Mucosa of stomach (tissue), 1 donor: ENCODE results near the gene STK11.
"Not testable (repeated sequence)": the region's sequence is repeated elsewhere in the genome, so short reads cannot be mapped to it uniquely, and the experiment has no call there.

Experiments
- H3K27me3 ChIP-seq: one replicate; pipeline ENCODE4 v1.7.0; 2013; ENCODE audit warnings: mild to moderate bottlenecking, low read length; ENCODE audit not compliant: control insufficient read depth, insufficient read depth
- H3K36me3 ChIP-seq: one replicate; pipeline ENCODE4 v1.7.0; 2013; ENCODE audit warnings: low read length; ENCODE audit not compliant: control insufficient read depth, insufficient read depth
- H3K4me1 ChIP-seq: one replicate; pipeline ENCODE4 v1.7.0; 2013; ENCODE audit warnings: mild to moderate bottlenecking, low read length; ENCODE audit not compliant: control insufficient read depth, insufficient read depth
- H3K4me3 ChIP-seq: one replicate; pipeline ENCODE4 v1.7.0; 2013; ENCODE audit warnings: low read length
- H3K9ac ChIP-seq: one replicate; pipeline ENCODE4 v1.7.0; 2013; ENCODE audit warnings: mild to moderate bottlenecking, low read length, moderate library complexity
- H3K9me3 ChIP-seq: one replicate; pipeline ENCODE4 v1.7.0; 2013; ENCODE audit warnings: mild to moderate bottlenecking, low read length, moderate library complexity; ENCODE audit not compliant: control insufficient read depth
- donor health status: Pancreatic carcinoma.

The STK11 gene

DNA sequence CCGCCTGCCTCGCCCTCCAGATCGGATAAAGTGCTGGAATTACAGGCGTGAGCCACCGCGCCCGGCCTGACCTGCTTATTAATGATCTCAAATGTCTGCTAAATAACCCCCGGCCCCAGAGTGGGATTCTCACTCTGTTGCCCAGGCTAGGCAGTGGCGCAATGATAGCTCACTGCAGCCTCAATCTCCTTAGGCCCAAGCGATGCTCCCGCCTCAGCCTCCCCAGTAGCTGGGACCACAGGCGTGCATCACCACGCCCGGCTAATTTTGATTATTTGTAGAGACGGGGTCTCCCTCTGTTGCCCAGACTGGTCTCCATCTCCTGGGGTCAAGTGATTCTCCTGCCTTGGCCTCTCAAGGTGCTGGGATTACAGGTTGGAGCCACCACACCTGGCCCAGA lies 35.3 kb downstream of the STK11 start:
- Histone ChIP-seq H3K4me3 (no peak overlapping the region), H3K9ac (peak overlapping the region; percentile 77)

DNA sequence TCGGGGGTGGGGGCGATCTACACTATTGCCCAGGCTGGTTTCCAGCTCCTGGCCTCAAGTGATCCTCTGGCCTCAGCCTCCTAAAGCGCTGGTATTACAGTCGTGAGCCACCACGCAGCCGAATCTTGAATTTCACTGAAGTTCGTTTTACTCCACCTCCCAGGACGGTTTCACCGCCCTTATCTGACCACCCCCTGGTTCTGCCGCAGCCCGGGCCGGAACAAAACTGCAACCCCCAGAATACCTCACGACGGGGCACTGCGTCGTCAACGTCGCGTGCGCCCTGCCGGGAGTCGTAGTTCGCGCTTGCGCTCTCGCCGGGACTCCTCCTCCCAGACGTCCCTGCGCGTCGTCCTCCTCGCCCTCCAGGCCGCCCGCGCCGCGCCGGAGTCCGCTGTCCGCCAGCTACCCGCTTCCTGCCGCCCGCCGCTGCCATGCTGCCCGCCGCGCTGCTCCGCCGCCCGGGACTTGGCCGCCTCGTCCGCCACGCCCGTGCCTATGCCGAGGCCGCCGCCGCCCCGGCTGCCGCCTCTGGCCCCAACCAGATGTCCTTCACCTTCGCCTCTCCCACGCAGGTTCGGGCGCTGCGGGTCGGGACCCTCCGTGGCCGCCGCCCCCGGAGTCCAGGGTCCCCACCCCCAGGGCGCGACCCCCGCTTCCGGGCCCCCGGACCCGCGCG lies 36.0 kb downstream of the STK11 start, which contains the start of gene ATP5F1D:
TSS of gene ATP5F1D (plus strand) at position 335 of the 679 bp plus-strand sequence. CDS start at position 435, 100 bp downstream.
- Histone ChIP-seq H3K36me3 (peaks cover 7% of the 10 kb centered on the region), H3K27me3 (peaks cover 17% of the 10 kb centered on the region), H3K9ac (peak within 1 kb of the TSS; percentile 77), H3K4me1 (peaks cover 65% of the 10 kb centered on the region), H3K4me3 (peak within 1 kb of the TSS; percentile 32), H3K9me3 (no peaks in the 10 kb centered on the region)

More for the DNA sequence above, 35.3 kb downstream of the STK11 start:
- Histone ChIP-seq H3K9me3 (no peaks in the 10 kb centered on the region), H3K27me3 (peaks cover 23% of the 10 kb centered on the region), H3K36me3 (peaks cover 7% of the 10 kb centered on the region), H3K4me1 (peaks cover 59% of the 10 kb centered on the region)

DNA sequence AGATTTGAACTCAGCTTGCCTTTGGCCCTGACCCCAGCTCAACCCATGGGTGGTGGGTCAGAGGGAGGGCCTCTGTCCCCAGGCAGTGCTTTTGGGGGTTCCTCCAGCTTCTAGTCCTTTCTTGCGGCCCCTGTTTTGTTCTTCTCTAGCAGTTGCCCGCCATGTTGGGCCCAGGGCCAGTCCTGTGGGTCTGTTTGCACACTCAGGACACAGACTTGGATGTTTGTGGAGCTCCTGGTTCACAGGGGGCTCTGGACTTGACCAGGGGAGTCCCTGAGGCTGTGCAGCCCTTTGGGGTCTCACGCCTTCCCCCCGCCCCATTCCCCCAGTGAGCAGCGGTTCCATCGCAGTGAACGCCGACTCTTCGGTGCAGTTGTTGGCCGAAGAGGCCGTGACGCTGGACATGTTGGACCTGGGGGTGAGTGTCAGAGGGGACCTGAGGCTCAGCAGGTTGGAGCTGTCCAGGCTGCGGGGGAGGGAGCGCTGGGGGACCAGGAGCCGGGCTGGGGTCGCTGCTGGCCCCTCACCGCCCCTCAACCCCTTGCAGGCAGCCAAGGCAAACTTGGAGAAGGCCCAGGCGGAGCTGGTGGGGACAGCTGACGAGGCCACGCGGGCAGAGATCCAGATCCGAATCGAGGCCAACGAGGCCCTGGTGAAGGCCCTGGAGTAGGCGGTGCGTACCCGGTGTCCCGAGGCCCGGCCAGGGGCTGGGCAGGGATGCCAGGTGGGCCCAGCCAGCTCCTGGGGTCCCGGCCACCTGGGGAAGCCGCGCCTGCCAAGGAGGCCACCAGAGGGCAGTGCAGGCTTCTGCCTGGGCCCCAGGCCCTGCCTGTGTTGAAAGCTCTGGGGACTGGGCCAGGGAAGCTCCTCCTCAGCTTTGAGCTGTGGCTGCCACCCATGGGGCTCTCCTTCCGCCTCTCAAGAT lies 38.5 kb downstream of the STK11 start:
- peaks cover 1% of the 10 kb centered on the region for H3K27me3 ChIP-seq
- H3K4me1 ChIP-seq, result peaks cover 68% of the 10 kb centered on the region
- peaks cover 7% of the 10 kb centered on the region for H3K36me3 ChIP-seq
- H3K4me3 ChIP-seq, result peak overlapping the region; percentile 25
- no peaks in the 10 kb centered on the region for H3K9me3 ChIP-seq
- peak overlapping the region; percentile 70 for H3K9ac ChIP-seq

DNA sequence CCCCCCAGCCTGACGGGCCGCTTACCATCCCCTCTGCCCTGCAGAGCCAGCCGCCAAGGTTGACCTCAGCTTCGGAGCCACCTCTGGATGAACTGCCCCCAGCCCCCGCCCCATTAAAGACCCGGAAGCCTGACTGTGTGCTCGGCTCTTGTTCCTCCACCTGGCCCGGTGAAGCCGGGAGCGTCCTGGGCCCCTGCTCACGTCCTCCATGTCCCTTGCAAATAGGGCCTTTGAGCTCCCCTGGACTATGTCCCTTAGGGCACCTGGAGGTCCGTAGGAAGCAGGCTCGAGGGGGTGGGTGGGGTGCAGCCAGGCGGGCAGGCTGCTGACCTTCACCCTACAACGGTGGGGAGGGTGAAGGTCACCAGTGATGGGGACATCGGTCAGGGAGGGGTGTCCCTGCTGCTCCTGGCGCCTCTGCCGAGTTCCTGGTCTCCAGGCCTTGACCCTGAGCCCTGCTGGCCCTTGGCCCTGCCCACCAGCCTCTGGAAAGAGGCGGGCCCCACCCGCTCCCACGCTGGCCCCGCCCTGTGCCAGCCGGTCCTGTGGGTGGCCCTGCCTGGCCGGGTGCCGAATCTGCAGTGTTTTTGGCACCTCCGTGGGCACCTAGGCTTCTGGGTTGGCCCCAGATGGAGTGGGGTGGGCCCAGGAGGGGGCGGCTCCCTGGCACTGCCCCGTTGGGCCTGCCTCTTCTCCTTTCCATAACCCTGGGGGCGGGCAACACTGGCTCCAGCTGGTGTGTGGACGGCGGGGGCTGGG lies 39.3 kb downstream of the STK11 start:
- H3K4me1 ChIP-seq, result peaks cover 66% of the 10 kb centered on the region
- peaks cover 7% of the 10 kb centered on the region for H3K36me3 ChIP-seq
- H3K9ac ChIP-seq, result peak overlapping the region; percentile 70
- no peaks in the 10 kb centered on the region for H3K9me3 ChIP-seq
- H3K27me3 ChIP-seq, result no peaks in the 10 kb centered on the region
- H3K4me3 ChIP-seq, result peak overlapping the region; percentile 25

DNA sequence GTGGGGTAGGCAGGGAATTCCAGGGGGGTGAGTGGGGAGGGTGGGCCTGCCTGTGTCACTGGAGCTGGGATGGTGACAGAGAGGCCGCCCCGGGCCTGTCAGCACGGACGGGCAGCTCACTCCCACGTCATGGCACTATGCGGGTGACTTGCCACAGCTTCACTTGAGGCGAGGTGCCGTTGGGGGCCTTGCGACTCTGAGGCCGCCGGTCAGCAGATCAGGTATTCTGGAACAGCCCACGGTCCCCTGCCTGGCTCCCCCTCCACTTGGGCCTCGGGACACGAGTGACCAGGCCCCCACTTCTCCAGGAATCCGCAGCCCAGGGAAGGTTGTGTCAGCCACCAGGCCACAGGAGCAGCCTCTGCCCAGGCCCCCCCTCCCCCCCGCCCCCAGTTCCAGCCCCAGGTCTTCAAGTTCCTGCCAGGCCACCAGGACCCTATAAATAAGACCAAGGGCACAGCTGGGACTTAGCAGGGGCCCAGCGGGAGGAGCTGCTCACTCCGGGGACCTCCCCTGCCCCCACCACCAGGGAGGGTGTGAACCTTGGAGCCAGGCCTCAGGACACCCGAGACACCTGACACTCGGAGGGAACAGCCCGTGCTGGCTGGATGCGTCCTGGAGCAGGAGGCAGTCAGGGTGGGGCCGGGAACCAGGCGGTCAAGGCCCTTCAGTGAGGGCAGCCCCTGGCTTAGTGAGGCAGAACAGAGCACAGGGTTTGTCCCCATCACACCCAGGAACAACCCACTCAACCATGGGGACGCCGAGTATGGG lies 40.1 kb downstream of the STK11 start:
- Histone ChIP-seq H3K4me1 (peaks cover 62% of the 10 kb centered on the region), H3K9me3 (no peaks in the 10 kb centered on the region), H3K36me3 (peaks cover 7% of the 10 kb centered on the region), H3K27me3 (no peaks in the 10 kb centered on the region), H3K9ac (peak overlapping the region; percentile 70), H3K4me3 (peak overlapping the region; percentile 25)

DNA sequence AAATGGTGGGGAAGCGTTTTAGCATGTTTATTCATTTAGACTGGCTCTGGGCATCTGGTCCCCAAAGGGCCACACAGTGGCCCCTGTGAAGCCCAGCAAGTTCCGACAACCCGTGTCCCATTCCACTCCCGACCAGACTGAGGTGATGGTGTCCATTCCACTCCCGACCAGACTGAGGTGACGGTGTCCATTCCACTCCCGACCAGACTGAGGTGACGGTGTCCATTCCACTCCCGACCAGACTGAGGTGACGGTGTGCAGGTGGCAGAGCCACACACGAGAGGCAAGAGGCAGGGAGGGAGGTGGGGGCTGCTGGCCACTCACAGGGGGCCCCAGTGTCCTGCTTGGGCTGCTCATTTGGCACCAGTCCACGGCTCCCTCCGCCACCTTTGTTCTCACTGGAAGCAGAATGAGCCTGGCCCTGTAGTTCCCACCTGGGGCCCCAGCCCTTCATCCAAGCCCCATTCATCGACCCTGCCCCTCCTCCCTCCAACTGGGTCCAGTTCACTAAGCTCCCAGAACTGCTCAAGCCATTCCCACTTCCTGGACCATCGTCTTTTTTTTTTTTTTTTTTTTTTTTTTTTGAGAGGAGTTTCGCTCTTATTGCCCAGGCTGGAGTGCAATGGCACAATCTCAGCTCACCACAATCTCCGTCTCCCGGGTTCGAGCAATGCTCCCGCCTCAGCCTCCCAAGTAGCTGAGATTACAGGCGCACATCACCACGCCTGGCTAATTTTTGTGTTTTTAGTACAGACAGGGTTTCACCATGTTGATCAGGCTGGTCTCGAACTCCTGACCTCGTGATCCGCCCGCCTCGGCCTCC lies 40.9 kb downstream of the STK11 start:
- not testable (repeated sequence) for H3K9me3 ChIP-seq, H3K36me3 ChIP-seq, H3K4me3 ChIP-seq, H3K9ac ChIP-seq, H3K27me3 ChIP-seq
- peaks cover 56% of the 10 kb centered on the region for H3K4me1 ChIP-seq

DNA sequence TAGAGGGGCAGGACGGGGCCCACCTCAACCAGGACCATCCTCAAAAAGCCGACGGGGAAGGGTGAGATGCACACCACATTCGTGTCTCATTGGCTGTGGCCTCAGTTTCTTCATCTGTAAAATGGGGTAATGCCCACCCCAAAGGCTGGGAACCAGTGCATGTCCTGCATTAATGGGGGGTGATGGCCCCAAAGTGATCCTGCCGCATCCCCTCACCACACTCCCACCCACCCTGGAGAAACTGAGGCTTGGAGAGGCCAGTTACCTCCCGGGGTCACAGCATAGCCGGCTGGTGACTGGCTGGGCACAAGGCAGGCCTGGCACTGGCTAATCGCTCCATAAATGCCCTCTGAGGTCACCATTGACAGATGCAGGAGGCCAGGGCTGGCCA lies 42.2 kb downstream of the STK11 start:
- peaks cover 15% of the 10 kb centered on the region for H3K36me3 ChIP-seq

DNA sequence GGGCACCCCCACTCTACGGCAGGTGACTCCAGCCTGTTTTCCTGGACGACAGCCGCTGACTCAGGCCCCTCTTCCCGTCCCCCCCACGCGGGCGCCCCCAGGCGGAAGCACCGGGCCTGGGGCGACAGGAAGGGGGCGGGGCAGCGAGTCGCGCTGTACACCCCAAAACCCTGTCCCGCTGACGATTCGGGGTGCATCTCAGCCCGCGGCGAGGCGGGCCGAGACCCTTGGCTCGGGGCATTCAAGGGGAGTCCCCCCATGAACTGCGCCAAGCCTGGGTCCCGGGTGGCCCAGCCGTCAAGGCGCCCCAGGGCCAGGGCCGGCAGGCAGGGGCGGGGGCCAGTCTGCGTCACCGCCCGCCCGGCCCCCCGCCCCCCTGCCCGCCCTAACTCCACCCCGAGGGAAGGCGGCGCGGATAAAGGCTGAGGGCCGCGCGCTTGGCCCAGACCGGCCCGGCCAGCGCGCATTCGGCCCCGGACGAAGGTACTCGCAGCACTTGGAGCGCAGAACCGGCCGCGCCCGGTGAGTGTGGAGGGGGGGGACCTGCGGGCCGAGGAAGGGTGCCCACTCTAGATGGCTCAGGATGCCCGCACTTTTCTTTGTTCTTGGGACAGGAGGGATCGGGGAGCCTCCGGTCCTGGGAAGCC lies 42.7 kb downstream of the STK11 start, which contains the start of gene MIDN:
TSS of gene MIDN (plus strand) at position 445 of the 647 bp plus-strand sequence. CDS start 1,714 bp downstream, outside the sequence.
- Histone ChIP-seq H3K9me3 (no peaks in the 10 kb centered on the region), H3K4me1 (peaks cover 49% of the 10 kb centered on the region)

More for the DNA sequence above, 42.2 kb downstream of the STK11 start:
- Histone ChIP-seq H3K9me3 (no peaks in the 10 kb centered on the region), H3K4me1 (peaks cover 52% of the 10 kb centered on the region), H3K27me3 (no peaks in the 10 kb centered on the region), H3K9ac (peak overlapping the region; percentile 65), H3K4me3 (peak overlapping the region; percentile 32)

DNA sequence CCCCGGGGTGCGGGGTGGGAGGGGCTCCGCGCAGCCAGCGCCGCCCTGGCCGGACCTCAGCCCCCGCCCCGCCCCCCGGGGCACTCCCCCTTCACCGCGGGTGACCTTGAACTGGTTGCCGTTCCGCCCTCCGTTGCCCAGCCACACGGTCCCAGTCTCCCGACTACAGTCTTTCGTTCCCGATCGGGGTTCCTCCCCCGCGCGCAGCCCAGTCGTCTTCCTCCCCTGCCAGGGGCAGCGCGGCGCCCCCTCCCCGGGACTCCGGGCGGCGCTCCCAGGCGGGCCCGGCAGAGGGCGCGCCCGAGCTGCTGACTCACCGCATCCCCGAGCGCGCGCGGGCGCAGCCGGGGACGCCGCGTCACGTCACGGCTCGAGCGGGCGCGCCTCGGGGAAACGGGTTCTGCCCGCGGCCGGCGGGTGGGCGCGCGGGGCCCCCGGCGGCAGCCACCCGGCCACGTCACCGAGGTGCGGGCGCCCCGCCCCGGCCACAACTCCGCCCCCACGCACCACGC lies 43.3 kb downstream of the STK11 start:
- Histone ChIP-seq H3K36me3 (peaks cover 9% of the 10 kb centered on the region), H3K27me3 (no peaks in the 10 kb centered on the region), H3K9me3 (no peaks in the 10 kb centered on the region), H3K4me3 (peak overlapping the region; percentile 56), H3K4me1 (peaks cover 49% of the 10 kb centered on the region), H3K9ac (peak overlapping the region; percentile 92)

More for the DNA sequence above, 42.7 kb downstream of the STK11 start, which contains the start of gene MIDN:
- Histone ChIP-seq H3K36me3 (peaks cover 14% of the 10 kb centered on the region), H3K27me3 (no peaks in the 10 kb centered on the region), H3K4me3 (peak within 1 kb of the TSS; percentile 56), H3K9ac (peak within 1 kb of the TSS; percentile 92)
